ENCODE measurements around the gene CSNK1G1. TPM values are rescaled to one million over a fixed set of nuclear protein-coding genes. Genes with fewer than 3 reads are reported as not detected.
A peak's percentile ranks its signal among the peaks of the same experiment; 100 is the strongest.

CSNK1G1 gene
- total RNA-seq, 1 donor from 2014 or later: 19.9 TPM

GRCh38 chr15:64133623-64134344 is 222.2 kb downstream of the CSNK1G1 start:
- Mint-ChIP-seq H3K36me3 (peaks cover 24% of the 10 kb centered on the region), H3K4me3 (no peak overlapping the region), H3K4me1 (ENCODE audit: unreplicated experiment) (no peaks in the 10 kb centered on the region), H3K27me3 (no peaks in the 10 kb centered on the region), H3K27ac (no peak overlapping the region), H3K9me3 (no peaks in the 10 kb centered on the region)
- DNase-seq (ENCODE audit: extremely low spot score, unreplicated experiment): no peak
- no peak for TF ChIP-seq CTCF (conservative IDR thresholded peaks at IDR 0.05)

GRCh38 chr15:64132217-64132616 is 223.8 kb downstream of the CSNK1G1 start:
- Mint-ChIP-seq H3K9me3 (no peaks in the 10 kb centered on the region), H3K4me3 (no peak overlapping the region), H3K4me1 (ENCODE audit: unreplicated experiment) (no peaks in the 10 kb centered on the region), H3K27ac (no peak overlapping the region), H3K36me3 (peaks cover 35% of the 10 kb centered on the region), H3K27me3 (no peaks in the 10 kb centered on the region)
- no peak for TF ChIP-seq CTCF (conservative IDR thresholded peaks at IDR 0.05)
- DNase-seq (ENCODE audit: extremely low spot score, unreplicated experiment): no peak

- Mint-ChIP-seq H3K4me3 (no peak overlapping the region), H3K27me3 (no peaks in the 10 kb centered on the region), H3K9me3 (no peaks in the 10 kb centered on the region), H3K27ac (no peak overlapping the region), H3K4me1 (ENCODE audit: unreplicated experiment) (no peaks in the 10 kb centered on the region), H3K36me3 (peaks cover 35% of the 10 kb centered on the region)
- DNase-seq (ENCODE audit: extremely low spot score, unreplicated experiment): no peak
- no peak for TF ChIP-seq CTCF (conservative IDR thresholded peaks at IDR 0.05)
These were observed 224.4 kb downstream of the CSNK1G1 start for GRCh38 chr15:64131547-64131946.

GRCh38 chr15:64130159-64130558 is 225.8 kb downstream of the CSNK1G1 start:
- no peak for DNase-seq (ENCODE audit: extremely low spot score, unreplicated experiment)
- Mint-ChIP-seq H3K4me1 (ENCODE audit: unreplicated experiment) (no peaks in the 10 kb centered on the region), H3K36me3 (peaks cover 39% of the 10 kb centered on the region), H3K4me3 (no peak overlapping the region), H3K27ac (no peak overlapping the region), H3K27me3 (no peaks in the 10 kb centered on the region), H3K9me3 (no peaks in the 10 kb centered on the region)
- no peak for TF ChIP-seq CTCF (conservative IDR thresholded peaks at IDR 0.05)

- Mint-ChIP-seq H3K4me3 (no peak overlapping the region), H3K27me3 (no peaks in the 10 kb centered on the region), H3K27ac (peak overlapping the region; percentile 48), H3K9me3 (no peaks in the 10 kb centered on the region), H3K4me1 (ENCODE audit: unreplicated experiment) (no peaks in the 10 kb centered on the region), H3K36me3 (peaks cover 43% of the 10 kb centered on the region)
- TF ChIP-seq CTCF (conservative IDR thresholded peaks at IDR 0.05): no peak
- DNase-seq (ENCODE audit: extremely low spot score, unreplicated experiment): no peak
These were observed 228.3 kb downstream of the CSNK1G1 start for GRCh38 chr15:64127521-64128270.

Measured in type B pancreatic cell (in vitro differentiated cells).